NCI-H1048 (cell line): ENCODE results near the gene NDUFA3.

Experiments
- DNase-seq: peaks from one replicate; lab custom pipeline; 2025; lab: John Stamatoyannopoulos, UW

NDUFA3 gene

DNA sequence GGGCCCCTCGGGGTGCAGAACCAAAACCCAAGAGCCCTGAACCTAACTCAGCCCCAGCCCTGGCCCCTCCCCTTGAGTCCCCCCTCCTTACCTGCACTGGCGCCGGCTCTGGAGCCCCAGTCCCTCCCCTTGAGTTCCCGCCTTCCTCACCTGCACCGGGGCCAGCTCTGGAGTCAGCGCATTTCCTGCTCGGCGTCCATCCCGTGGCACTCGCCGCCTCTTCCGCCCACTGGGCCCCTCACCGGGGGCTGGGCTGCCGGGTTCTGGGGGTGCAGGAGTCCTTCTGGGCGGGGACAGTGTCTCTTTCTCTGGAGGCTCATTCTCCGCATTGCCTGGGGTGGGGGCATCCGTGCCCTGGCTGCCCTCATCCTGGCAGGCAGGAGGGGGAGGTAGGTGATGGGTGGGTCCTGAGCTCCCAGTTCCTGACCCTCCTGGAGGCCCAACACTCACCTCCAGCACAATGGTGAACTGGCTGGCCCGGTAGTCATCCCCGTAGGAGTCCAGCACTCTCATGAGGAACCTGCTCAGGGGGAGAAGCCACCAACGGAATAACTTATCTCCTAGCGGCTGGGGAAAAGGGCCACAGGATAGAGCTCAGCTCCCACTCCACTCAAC lies 5.3 kb downstream of the NDUFA3 start:
- DNase-seq, result no peak

DNA sequence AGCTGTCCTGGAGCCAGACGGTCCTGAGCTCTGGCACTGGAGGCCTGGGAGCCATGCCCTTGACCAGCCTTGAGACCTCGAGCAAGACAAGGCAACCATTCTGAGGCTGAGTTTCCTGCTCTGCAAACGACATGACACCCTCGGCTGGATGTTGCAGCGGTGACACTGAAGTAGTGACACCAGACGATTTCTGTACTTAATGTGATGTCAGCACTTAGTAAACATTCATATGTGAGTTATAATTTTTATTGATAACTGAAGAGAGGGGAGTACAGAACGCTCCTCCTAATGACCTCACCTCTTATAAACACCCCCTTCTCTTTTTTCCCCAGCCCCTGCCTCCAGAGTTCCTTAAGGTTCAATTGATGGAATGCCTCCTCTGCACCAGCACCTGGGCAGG lies 5.8 kb downstream of the NDUFA3 start:
- DNase-seq, result no peak

DNA sequence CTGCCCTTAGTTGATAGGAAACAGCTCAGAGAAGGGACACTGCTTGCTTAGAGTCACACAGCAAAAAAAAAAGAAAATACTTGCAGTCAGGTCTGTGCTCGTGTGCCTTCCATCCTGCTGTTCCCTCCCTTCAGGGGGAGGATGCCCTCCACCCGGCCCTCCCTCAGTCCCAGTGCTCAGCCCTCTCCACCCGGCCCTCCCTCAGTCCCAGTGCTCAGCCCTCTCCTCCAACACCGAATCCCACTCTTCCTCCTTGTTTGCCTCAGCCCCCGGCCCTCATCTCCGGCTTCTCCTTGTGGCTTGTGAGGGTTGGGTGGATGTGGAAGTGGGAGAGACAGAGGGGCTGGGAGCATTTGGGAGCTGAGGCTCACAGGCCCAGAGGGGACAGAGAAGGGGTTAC lies 7.0 kb downstream of the NDUFA3 start:
- no peak for DNase-seq

DNA sequence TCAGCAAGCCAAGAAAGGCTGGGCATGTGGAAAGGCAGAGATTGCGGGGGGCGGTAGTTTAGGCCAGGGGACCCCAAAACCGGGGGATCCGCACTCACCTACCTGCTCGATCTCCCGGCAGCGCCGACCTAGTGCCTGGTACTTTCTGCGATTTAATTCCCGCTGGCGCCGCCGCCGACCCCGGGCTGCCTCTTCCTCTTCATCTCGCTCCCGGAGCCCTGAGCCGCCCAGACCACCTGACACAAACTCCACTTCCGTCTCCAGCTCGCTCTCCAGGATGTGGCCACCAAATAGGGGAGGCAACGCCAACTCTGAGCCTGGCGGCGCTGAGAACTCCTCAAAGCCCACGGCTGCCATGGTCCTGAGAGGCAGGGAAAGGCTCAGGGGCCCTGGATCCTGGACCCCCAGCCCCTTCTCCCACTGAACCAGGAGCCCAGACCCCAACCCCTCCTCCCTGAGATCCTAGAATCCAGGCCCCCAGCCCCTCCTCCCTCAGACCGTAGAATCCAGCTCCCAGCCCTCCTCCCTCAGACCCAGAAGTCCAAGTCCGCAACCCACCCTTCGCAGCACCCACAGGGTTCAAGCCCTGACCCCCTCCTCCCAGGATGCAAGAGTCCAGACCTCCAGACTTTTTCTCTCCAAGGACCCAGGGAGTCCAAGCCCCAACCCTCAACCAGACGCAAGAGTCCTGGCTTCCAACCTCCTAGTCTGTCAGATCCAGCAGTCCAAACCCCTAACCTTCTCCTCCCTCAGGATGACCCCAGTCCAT lies 11.9 kb downstream of the NDUFA3 start:
- no peak for DNase-seq

DNA sequence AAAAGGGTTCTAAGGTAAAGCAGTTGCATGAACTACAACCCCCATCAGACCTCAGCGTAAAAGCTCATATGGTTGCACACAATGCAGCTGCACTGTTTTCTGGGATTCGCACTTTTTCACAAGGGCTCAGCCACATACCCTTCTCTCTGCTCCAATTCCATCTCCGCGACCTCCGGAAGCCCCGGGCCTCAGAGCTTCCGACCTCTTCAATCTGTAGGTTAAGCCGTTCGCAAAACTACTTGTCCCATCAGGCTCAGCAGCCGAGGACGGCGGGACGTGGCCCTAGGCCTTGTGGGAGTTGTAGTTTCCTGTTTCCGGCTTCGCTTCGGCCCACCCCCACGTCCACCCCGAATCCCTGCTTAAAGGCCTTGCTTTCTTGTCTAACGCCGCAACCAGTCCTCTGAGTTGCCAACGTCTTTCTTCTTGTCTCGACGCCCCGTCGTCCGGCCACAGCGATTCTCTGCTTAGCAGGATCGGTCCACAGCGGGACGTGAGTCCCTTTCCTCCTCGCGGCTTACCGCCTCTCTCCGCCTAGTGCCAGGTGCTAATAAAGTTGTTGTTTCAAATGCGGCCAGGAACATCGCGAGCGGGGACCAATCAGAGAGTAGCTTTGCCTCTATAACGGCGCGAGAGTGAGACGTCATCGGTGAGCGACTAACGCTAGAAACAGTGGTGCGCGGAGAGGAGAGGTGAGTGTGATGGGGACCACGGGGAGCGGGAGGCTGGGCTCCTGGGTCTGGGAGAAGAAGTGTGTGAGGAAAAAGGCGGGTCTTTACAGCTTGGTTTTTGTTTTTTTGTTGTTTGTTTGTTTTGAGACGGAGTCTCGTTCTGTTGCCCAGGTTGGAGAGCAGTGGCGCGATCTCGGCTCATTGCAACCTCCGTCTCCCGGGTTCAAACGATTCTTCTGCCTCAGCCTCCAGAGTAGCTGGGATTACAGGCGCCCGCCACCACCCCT lies 12.7 kb downstream of the NDUFA3 start, which contains the start of the genes PRPF31 and TFPT:
Gene PRPF31, plus strand, starts transcription at position 646 of the 955 bp plus-strand sequence. CDS start 2,525 bp downstream, outside the sequence.
Gene TFPT, minus strand, starts transcription at position 549 of the 955 bp plus-strand sequence. Its CDS starts 388 bp downstream, at position 161.
- DNase-seq, result peak; percentile 78

DNA sequence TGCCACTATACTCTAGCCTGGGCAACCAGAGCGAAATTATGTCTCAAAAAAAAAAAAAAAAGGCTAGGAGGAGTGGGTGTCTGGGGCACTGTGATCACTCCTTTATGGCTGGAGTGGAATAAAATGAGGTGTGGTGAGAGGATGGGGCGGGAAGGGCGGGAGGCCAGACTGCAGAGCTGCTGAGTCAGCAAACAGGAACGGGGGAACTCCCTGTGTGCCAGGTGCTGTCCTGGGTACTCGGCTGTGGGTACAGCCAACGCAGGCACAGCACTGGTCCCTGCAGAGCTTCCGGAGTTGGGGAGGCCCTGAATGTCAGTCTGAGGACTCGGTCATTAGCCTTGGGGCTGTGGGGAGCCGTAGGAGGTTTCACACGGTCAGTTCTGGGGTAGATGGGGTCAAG lies 18.6 kb downstream of the NDUFA3 start:
- no peak for DNase-seq

DNA sequence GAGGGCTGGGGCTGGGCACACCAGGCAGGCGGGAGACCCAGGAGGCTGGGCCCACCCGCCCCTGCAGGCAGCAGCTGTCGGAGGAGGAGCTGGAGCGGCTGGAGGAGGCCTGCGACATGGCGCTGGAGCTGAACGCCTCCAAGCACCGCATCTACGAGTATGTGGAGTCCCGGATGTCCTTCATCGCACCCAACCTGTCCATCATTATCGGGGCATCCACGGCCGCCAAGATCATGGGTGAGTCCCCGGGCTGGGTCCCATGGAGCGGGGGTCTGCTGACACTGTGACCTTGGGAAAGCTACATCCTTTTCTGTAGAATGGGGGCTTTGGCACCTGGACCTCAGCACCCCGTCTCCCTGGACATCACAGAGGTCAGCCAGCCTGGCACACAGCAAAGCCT lies 21.0 kb downstream of the NDUFA3 start:
- no peak for DNase-seq

DNA sequence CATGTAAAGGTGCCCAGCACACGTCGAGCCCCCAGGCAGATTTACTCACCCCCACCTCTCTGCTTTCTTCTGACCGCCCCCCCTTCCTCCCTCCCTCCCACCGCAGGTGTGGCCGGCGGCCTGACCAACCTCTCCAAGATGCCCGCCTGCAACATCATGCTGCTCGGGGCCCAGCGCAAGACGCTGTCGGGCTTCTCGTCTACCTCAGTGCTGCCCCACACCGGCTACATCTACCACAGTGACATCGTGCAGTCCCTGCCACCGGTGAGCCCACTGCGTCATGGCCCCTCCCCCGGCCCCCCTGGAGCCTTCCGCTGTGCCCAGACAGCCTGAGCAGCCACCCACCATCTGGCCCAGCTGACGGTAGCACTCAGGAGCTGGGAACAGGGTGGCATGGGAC lies 21.7 kb downstream of the NDUFA3 start:
- no peak for DNase-seq

DNA sequence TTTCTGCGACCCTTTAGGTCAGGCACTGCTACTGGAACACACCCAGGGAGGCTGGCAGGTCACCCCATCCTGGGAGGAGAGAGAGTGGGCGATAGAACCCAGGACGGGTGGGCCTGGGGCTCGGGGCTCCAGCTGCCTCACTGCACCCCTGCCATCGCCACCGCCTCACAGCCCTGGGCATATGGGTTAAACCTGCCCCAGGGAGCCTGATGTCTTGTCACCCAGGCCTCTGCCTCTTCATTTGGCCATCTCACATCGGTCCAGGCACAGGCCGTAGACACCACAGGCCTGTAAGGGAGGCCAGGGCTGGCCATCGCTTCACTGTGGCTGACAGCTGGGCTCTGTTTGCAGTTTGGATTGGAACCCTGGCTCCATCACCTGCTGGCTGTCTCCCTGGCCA lies 23.1 kb downstream of the NDUFA3 start:
- no peak for DNase-seq

DNA sequence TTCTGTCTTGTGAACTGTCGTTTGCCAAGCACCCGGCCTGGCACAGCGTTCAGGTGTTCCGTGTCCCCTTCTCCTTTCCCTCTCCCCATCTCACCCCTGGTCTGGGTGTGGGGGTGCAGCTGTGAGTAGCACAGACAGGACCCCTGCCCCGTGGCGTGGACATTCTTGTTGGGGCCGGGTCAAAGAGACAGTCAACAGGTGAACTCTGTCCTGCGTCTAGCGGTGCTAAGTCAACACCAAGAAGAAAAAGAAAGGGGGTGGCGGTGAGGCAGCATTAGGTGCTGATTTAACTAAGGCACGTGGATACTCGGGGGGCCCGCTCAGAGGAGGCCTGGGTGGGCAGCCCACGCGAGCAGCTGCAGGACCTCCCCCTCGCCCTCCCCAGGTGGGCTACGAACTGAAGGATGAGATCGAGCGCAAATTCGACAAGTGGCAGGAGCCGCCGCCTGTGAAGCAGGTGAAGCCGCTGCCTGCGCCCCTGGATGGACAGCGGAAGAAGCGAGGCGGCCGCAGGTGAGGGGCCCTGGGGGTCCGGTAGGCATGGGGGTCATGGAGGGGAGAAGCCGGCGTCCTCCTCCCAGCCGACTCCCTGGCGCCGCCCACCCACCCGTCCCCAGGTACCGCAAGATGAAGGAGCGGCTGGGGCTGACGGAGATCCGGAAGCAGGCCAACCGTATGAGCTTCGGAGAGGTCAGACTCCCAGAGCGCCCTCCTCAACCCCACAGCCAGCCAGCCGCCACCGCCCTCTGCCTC lies 25.2 kb downstream of the NDUFA3 start:
- no peak for DNase-seq

DNA sequence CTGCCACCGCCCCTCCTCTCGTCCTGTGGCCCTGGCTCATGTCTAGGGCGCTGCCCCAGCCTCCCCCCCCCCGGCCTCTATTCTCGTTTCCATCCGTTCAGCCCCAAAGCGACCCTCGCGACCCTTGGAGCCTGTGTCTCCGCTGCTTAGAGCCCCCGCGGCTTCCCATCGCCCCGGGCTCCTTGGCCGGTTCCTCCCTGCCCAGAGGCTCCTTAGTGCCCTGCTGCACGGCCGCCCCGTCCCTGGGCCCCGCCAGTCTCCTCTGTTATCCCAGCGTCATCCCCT lies 25.7 kb downstream of the NDUFA3 start:
- DNase-seq, result no peak

DNA sequence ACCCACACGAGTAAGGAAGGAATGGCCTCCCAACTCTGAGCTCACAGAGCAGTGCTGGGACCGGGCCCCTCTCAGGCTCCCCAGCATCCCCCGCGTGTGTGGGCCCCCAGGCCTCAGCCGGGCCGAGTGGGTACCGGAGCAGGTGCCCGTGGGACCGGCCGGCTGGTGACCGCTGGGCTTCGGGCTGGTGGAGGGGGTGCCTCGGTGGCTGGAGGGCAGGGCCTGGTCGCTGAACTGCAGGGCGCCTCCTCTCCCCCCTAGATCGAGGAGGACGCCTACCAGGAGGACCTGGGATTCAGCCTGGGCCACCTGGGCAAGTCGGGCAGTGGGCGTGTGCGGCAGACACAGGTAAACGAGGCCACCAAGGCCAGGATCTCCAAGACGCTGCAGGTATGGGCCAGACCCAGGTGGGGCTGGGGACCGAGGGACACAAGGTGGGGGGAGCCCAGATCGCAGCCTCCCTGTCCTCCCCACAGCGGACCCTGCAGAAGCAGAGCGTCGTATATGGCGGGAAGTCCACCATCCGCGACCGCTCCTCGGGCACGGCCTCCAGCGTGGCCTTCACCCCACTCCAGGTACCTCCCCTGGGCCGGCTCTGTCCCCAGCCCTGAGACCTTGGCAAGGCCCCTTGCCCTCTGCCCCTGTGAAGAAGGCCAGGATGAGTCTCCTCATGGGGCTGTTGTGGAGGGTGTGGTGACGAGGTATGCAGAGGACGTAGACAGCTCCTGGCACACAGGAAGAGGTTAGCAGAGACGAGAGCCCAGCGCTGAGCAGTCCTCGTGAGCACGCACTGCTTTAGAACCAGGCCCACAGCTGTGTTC lies 26.4 kb downstream of the NDUFA3 start:
- no peak for DNase-seq

DNA sequence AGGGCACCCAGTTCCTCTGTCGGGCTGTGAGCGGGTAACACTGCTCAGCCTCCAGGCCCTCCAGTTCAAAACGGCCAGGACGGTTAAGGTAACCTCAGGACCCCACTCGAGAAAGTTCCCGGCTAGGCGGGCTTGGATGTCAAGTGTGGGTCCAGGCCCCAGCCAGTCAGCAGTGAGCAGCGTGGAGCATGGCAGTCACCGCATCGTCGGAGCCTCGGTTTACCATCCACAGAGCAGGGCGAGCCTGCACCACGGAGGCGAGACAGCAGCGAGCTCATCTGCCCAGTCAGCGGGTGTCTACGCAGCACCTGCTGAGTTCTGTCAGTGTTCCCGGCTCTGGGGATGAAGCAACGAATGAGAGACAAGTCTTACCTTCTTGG lies 27.0 kb downstream of the NDUFA3 start:
- no peak for DNase-seq

DNA sequence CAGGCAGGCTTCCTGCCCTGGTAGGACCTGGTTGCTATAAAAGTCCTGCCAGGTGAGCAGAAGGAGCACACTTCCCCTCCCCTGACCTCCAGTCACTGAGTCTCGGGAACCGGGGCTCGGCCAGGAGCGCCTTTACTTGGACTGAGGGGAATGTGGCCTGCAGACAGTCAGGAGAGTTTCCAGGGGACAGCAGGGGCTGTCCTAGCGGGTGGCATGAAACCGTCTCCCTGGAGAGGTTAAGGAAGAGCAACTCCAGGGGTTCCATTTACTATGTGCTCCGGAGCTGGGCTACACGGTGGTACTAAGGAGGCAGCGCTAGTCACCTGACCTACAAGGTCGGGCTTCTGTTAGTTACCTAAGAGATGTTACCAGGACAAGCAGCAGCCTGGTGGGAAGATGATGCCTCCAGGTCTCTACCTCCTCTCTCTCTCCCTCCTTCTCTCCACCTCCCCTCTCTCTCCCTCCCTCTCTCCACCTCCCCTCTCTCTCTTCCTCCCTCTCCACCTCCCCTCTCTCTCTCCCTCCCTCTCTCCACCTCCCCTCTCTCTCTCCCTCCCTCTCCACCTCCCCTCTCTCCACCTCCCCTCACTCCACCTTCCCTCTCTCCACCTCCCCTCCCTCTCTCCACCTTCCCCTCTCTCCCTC lies 30.8 kb downstream of the NDUFA3 start:
- no peak for DNase-seq

DNA sequence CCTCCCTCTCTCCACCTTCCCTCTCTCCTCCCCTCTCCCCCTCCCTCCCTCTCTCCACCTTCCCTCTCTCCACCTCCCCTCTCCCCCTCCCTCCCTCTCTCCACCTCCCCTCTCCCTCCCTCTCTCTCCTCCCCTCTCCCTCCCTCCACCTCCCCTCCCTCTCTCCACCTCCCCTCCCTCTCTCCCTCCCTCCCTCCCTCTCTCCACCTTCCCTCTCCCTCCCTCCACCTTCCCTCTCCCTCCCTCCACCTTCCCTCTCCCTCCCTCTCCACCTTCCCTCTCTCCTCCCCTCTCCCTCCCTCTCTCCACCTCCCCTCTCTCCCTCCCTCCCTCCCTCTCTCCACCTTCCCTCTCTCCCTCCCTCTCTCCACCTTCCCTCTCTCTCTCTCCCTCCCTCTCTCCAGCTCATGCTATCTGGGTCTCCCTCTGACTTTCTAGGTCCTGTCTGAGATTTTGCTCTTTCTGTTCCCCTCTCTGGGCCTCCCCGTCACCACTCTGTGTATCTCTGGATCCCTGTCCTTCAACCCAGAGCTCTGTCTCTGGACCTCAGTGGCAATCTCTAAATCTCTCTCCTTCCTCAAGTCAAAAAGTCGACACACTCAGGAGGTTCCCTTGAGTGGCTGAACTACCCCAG lies 31.4 kb downstream of the NDUFA3 start:
- no peak for DNase-seq

DNA sequence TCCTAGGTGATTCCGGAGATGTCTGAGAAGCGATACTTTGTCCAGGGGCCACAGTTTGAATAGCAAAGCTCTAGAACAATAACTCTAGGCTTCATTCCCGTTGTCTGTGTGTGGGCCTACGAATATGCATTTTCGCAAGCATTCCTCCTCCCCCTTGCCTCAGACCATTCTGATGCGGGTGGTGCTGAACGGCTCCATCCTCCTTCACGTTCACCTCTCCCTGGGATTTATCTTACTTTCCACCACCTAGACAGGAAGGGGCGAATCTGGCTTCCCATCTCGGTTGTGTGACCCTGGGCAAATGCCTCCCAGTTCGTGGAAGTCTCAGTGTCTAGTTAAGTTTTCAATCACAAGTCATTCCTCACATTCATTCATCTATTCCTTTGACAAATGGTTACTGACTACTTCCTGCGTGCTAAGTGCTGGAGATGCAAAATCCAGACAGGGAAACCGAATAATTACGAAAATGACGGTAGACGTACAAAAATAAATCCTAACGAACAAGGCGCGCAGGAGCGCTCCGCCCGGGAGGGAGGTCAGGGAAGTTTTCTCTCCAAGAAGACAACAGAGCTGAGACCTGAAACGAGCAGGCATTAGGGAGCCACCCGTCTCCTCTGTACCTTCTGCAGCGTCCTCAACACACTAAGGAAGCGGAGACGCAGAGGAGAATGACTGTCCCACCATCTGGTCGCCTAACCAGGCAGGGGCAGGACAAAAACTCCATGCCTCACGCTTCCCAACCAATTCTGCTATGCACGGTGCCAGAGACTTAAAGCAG lies 33.6 kb downstream of the NDUFA3 start:
- DNase-seq, result no peak

DNA sequence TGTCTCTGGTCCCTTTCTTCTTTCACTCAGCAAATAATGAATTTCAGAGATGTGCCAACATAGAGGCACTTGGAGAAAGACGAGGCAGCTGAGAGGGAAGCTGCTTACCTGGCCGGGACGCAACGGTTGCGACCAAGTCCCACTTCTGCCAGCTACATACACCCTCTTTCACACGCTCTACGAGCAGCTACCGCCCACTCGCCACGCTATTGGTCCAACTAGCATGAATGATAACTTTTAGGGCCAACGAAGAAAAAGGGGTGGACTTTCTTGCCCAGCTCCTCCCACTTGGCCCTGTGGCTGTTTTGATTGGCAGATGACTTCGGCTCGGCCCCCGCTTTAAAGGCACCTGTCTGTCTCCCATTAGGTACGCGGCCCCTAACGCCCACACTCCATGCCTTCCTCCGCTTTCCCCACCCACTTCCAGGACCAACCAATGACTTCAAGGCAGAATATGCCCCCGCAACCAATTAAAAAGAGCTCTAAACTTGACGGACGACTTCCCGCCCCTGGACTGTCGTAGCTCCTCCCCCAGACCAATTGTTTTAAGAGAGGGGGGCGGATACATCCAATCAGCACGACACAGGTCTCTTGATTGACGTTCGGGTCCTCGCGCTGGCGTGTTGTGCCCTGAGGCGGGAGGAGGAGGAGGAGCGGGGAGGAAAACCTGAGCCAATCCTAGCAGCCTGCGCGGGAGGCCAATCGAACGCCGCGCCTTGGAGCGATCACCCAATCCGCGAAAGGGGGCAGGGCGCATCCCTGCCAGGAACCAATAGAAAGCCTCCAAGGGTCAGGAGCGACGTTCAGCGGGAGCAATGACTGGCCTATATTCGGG lies 34.4 kb downstream of the NDUFA3 start:
- peak; percentile 97 for DNase-seq

DNA sequence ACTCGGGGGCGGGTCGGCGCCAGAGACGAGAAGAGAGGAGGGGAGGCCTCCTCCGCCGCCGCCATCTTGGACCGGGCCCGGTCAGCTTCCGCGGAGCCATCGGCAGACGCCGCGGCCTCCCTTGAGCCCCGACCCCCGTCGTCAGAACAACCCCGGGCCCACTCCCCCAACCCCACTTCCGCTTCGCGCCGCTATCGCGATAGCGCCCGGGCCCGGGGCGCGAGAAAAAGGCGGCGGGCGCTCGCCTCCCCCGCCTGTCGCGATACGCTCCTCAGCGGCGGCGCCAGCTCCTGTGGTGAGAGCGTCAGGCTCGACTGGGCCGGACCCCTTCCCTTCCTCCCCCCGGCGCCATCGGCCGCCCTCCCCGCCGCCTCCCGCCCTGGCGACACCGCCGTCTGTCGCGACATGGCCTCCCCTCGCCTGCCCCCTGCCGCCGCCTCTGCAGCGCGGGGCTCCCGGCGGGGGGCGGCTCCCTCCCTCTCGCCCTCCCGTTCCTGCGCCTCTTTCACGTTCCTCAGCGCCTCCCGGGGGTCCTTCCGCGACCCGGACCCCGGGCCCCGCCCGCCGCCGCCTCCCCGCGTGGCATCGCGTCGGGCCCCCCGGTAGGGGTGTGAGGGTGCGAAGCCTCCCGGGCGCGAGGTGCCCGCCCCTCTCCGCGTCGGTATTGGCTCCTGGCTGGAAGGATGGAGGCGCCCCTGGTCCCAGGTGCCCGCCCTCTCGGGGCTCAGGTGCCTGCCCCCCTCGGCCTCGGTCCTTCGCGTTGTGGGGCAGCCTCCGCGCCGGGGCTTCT lies 35.2 kb downstream of the NDUFA3 start, which contains the start of gene CNOT3:
Gene CNOT3, plus strand, starts transcription at position 64 of the 790 bp plus-strand sequence. CDS start 5,217 bp downstream, outside the sequence.
- DNase-seq, result no peak
